GM18508 (cell line): ENCODE measurements around the gene TTC28.
"Not testable (repeated sequence)": the region's sequence is repeated elsewhere in the genome, so short reads cannot be mapped to it uniquely, and the experiment has no call there.

Source experiments
- ATAC-seq: cut with Tn5 transposase; IDR thresholded peaks from one replicate; pipeline ENCODE4 v1.9.1; 2021; ENCODE audit warnings: moderate number of reproducible peaks; ENCODE audit not compliant: insufficient read depth, unreplicated experiment

TTC28 gene

GRCh38 chr22:28678778-28679610 lies 646 bp downstream of the TTC28 start:
- ATAC-seq, result not testable (repeated sequence)

GRCh38 chr22:28678170-28678569 lies 1.5 kb downstream of the TTC28 start:
- ATAC-seq, result not testable (repeated sequence)

GRCh38 chr22:28674121-28674563 lies 5.5 kb downstream of the TTC28 start:
- ATAC-seq, result no peak

GRCh38 chr22:28670756-28671155 lies 8.9 kb downstream of the TTC28 start:
- no peak for ATAC-seq

GRCh38 chr22:28670161-28670560 lies 9.5 kb downstream of the TTC28 start:
- no peak for ATAC-seq

- ATAC-seq, result no peak
Measured at GRCh38 chr22:28669387-28669786, 10.3 kb downstream of the TTC28 start.

GRCh38 chr22:28663569-28663942 lies 16.1 kb downstream of the TTC28 start:
- not testable (repeated sequence) for ATAC-seq

GRCh38 chr22:28658448-28658847 lies 21.2 kb downstream of the TTC28 start:
- ATAC-seq, result no peak

GRCh38 chr22:28656181-28656580 lies 23.5 kb downstream of the TTC28 start:
- no peak for ATAC-seq

GRCh38 chr22:28650463-28650862 lies 29.2 kb downstream of the TTC28 start:
- ATAC-seq, result no peak

- no peak for ATAC-seq
Measured at GRCh38 chr22:28648792-28649191, 30.8 kb downstream of the TTC28 start.

- no peak for ATAC-seq
Measured at GRCh38 chr22:28647216-28647615, 32.4 kb downstream of the TTC28 start.

- no peak for ATAC-seq
Measured at GRCh38 chr22:28639321-28639720, 40.3 kb downstream of the TTC28 start.

GRCh38 chr22:28637225-28637624 lies 42.4 kb downstream of the TTC28 start:
- no peak for ATAC-seq

GRCh38 chr22:28630177-28630574 lies 49.5 kb downstream of the TTC28 start:
- no peak for ATAC-seq

- ATAC-seq, result no peak
Measured at GRCh38 chr22:28629420-28630176, 50.0 kb downstream of the TTC28 start.

- ATAC-seq, result no peak
Measured at GRCh38 chr22:28628766-28629165, 50.9 kb downstream of the TTC28 start.

- ATAC-seq, result no peak
Measured at GRCh38 chr22:28627791-28628190, 51.8 kb downstream of the TTC28 start.

- ATAC-seq, result no peak
Measured at GRCh38 chr22:28620244-28620922, 59.3 kb downstream of the TTC28 start.

GRCh38 chr22:28619236-28619635 lies 60.4 kb downstream of the TTC28 start:
- ATAC-seq, result no peak

GRCh38 chr22:28615423-28615822 lies 64.2 kb downstream of the TTC28 start:
- not testable (repeated sequence) for ATAC-seq
